GM23338 (cell line): ENCODE results near the gene L3MBTL4. TPM values are rescaled to one million over a fixed set of nuclear protein-coding genes. Genes with fewer than 3 reads are reported as not detected.

Source experiments
- ATAC-seq: fragments of 200-7000 bp; cut with Tn5 transposase; 3 replicates; pipeline ENCODE4 v1.9.1; 2020
- DNase-seq: peaks from one replicate; pipeline ENCODE4 v3.0.0-alpha.2; 2015; ENCODE audit warnings: low spot score
- H2AFZ ChIP-seq: fragments of 200-600 bp; sonication (generic); 2 replicates; pipeline ENCODE4 v1.8.0; 2016; ENCODE audit warnings: antibody characterized with exemption, mild to moderate bottlenecking, moderate library complexity
- H3F3A ChIP-seq: fragments of 200-600 bp; sonication (generic); replicated peaks from 2 replicates; pipeline ENCODE4 v1.8.0; 2017; ENCODE audit warnings: antibody characterized with exemption, mixed run types, low read depth
- H3K27ac ChIP-seq: fragments of 200-600 bp; sonication (generic); 2 replicates; pipeline ENCODE4 v1.6.1; 2016; ENCODE audit warnings: low read depth
- H3K27me3 ChIP-seq: fragments of 200-600 bp; sonication (generic); 2 replicates; pipeline ENCODE4 v1.8.0; 2016; ENCODE audit warnings: mild to moderate bottlenecking, mixed run types, moderate library complexity; ENCODE audit not compliant: insufficient read depth
- H3K36me3 ChIP-seq: fragments of 200-600 bp; sonication (generic); 2 replicates; pipeline ENCODE4 v1.8.0; 2016; ENCODE audit warnings: mild to moderate bottlenecking; ENCODE audit not compliant: insufficient read depth
- H3K4me1 ChIP-seq: fragments of 200-600 bp; sonication (generic); 2 replicates; pipeline ENCODE4 v1.8.0; 2016; ENCODE audit warnings: mild to moderate bottlenecking, moderate library complexity; ENCODE audit not compliant: insufficient read depth
- H3K4me2 ChIP-seq: fragments of 200-600 bp; sonication (generic); 2 replicates; pipeline ENCODE4 v1.7.1; 2017; ENCODE audit warnings: mixed run types
- H3K4me3 ChIP-seq: fragments of 200-600 bp; sonication (generic); 2 replicates; pipeline ENCODE4 v1.6.1; 2016; ENCODE audit warnings: mixed run types
- H3K79me2 ChIP-seq: fragments of 200-600 bp; sonication (generic); replicated peaks from 2 replicates; pipeline ENCODE4 v1.8.0; 2017; ENCODE audit warnings: mild to moderate bottlenecking; ENCODE audit not compliant: insufficient read depth
- H3K9me2 ChIP-seq: fragments of 200-600 bp; sonication (generic); 2 replicates; pipeline ENCODE4 v1.8.0; 2017; ENCODE audit not compliant: insufficient read depth
- H4K20me1 ChIP-seq: fragments of 200-600 bp; sonication (generic); replicated peaks from 2 replicates; pipeline ENCODE4 v1.8.0; 2017; ENCODE audit warnings: mild to moderate bottlenecking; ENCODE audit not compliant: insufficient read depth
- H3K27ac Mint-ChIP-seq: 2 replicates; pipeline ENCODE4 v1.8.0; 2020; ENCODE audit warnings: inconsistent platforms, mild to moderate bottlenecking, moderate library complexity, mixed read lengths
- H3K27me3 Mint-ChIP-seq: 3 replicates; pipeline ENCODE4 v1.8.0; 2022; ENCODE audit warnings: low read depth, mild to moderate bottlenecking, moderate library complexity, mixed read lengths, inconsistent platforms; ENCODE audit not compliant: insufficient read depth, poor library complexity
- H3K36me3 Mint-ChIP-seq: 3 replicates; pipeline ENCODE4 v1.8.0; 2021; ENCODE audit warnings: low read depth, mild to moderate bottlenecking, inconsistent platforms, moderate library complexity, mixed read lengths
- H3K4me1 Mint-ChIP-seq: 3 replicates; pipeline ENCODE4 v1.8.0; 2020; ENCODE audit warnings: mild to moderate bottlenecking, inconsistent platforms, mixed read lengths
- H3K4me3 Mint-ChIP-seq: 3 replicates; pipeline ENCODE4 v1.8.0; 2021; ENCODE audit warnings: moderate library complexity, mild to moderate bottlenecking, inconsistent platforms, mixed read lengths
- H3K9me3 Mint-ChIP-seq: 3 replicates; pipeline ENCODE4 v1.8.0; 2020; ENCODE audit warnings: moderate library complexity, mild to moderate bottlenecking, inconsistent platforms, mixed read lengths
- EZH2 ChIP-seq: fragments of 200-600 bp; sonication (generic); IDR thresholded peaks from one replicate; pipeline ENCODE4 v1.8.0; 2017; ENCODE audit warnings: antibody characterized with exemption, mild to moderate bottlenecking, low read depth; ENCODE audit not compliant: unreplicated experiment
- EZH2phosphoT487 ChIP-seq: fragments of 200-600 bp; sonication (generic); IDR thresholded peaks from one replicate; pipeline ENCODE4 v1.8.1; 2018; ENCODE audit warnings: antibody characterized with exemption; ENCODE audit not compliant: unreplicated experiment
- NANOG ChIP-seq: IDR thresholded peaks from 2 replicates; pipeline ENCODE4 v1.6.1; 2016; ENCODE audit warnings: antibody characterized with exemption, borderline replicate concordance
- POLR2AphosphoS5 ChIP-seq: IDR thresholded peaks from 2 replicates; pipeline ENCODE4 v1.6.1; 2016; ENCODE audit warnings: antibody characterized with exemption, low read depth
- STAT1 ChIP-seq: IDR thresholded peaks from one replicate; pipeline ENCODE4 v1.6.1; 2016; ENCODE audit warnings: antibody characterized with exemption; ENCODE audit not compliant: unreplicated experiment
- ZNF114 ChIP-seq: fragments of 250-450 bp; sonication (Bioruptor Pico); IDR thresholded peaks from 2 replicates; pipeline ENCODE4 v1.5.0; 2020; ENCODE audit warnings: mild to moderate bottlenecking, moderate library complexity
- polyA plus RNA-seq: library from polyadenylated mRNA; unstranded; fragments of >200 nt; fragmentation: Nextera tagmentation; extraction: Ambion mirVana; gene quantifications from 2 replicates; pipeline ENCODE4 v1.2.1, GENCODE V29; 2016
- total RNA-seq: library from RNA; depleted of rRNA; stranded (reverse); fragments of >200 nt; shearing (Covaris generic); gene quantifications from 2 replicates; pipeline ENCODE4 v1.2.3, GENCODE V29; 2014
- TF ChIP-seq, protein P1 (sequence below): fragments of 250-450 bp; sonication (Bioruptor Pico); IDR thresholded peaks from 2 replicates; pipeline ENCODE4 v1.5.0; 2020; ENCODE audit warnings: mild to moderate bottlenecking, moderate library complexity
- TF ChIP-seq, protein P2 (sequence below): IDR thresholded peaks from 2 replicates; pipeline ENCODE4 v1.6.1; 2016; ENCODE audit warnings: antibody characterized with exemption

L3MBTL4 gene
- total and polyA plus RNA-seq, 2 experiments from 2014 or later, result 0.48 to 2.8 TPM

DNA sequence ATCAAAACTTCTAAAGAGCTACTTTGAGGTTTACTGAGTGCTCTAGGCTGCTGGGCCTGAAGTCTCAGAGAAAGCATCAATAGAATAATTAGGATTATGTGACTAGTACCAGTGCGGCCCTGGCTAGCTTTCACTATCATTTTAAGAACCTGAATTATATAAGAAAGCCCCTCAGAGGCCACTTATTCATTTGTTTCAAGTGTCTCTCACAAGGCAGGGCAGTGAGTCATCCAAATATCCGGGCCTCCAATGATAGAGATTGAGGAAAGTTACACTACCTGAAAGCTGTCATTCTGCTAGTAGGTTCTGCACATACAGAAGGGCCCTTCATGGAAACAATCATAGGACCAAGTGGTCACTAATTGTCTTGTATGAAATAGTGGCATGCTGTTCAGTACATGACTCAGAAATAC is 193.1 kb downstream of the L3MBTL4 start (continued):
- TF ChIP-seq, protein P1, sequence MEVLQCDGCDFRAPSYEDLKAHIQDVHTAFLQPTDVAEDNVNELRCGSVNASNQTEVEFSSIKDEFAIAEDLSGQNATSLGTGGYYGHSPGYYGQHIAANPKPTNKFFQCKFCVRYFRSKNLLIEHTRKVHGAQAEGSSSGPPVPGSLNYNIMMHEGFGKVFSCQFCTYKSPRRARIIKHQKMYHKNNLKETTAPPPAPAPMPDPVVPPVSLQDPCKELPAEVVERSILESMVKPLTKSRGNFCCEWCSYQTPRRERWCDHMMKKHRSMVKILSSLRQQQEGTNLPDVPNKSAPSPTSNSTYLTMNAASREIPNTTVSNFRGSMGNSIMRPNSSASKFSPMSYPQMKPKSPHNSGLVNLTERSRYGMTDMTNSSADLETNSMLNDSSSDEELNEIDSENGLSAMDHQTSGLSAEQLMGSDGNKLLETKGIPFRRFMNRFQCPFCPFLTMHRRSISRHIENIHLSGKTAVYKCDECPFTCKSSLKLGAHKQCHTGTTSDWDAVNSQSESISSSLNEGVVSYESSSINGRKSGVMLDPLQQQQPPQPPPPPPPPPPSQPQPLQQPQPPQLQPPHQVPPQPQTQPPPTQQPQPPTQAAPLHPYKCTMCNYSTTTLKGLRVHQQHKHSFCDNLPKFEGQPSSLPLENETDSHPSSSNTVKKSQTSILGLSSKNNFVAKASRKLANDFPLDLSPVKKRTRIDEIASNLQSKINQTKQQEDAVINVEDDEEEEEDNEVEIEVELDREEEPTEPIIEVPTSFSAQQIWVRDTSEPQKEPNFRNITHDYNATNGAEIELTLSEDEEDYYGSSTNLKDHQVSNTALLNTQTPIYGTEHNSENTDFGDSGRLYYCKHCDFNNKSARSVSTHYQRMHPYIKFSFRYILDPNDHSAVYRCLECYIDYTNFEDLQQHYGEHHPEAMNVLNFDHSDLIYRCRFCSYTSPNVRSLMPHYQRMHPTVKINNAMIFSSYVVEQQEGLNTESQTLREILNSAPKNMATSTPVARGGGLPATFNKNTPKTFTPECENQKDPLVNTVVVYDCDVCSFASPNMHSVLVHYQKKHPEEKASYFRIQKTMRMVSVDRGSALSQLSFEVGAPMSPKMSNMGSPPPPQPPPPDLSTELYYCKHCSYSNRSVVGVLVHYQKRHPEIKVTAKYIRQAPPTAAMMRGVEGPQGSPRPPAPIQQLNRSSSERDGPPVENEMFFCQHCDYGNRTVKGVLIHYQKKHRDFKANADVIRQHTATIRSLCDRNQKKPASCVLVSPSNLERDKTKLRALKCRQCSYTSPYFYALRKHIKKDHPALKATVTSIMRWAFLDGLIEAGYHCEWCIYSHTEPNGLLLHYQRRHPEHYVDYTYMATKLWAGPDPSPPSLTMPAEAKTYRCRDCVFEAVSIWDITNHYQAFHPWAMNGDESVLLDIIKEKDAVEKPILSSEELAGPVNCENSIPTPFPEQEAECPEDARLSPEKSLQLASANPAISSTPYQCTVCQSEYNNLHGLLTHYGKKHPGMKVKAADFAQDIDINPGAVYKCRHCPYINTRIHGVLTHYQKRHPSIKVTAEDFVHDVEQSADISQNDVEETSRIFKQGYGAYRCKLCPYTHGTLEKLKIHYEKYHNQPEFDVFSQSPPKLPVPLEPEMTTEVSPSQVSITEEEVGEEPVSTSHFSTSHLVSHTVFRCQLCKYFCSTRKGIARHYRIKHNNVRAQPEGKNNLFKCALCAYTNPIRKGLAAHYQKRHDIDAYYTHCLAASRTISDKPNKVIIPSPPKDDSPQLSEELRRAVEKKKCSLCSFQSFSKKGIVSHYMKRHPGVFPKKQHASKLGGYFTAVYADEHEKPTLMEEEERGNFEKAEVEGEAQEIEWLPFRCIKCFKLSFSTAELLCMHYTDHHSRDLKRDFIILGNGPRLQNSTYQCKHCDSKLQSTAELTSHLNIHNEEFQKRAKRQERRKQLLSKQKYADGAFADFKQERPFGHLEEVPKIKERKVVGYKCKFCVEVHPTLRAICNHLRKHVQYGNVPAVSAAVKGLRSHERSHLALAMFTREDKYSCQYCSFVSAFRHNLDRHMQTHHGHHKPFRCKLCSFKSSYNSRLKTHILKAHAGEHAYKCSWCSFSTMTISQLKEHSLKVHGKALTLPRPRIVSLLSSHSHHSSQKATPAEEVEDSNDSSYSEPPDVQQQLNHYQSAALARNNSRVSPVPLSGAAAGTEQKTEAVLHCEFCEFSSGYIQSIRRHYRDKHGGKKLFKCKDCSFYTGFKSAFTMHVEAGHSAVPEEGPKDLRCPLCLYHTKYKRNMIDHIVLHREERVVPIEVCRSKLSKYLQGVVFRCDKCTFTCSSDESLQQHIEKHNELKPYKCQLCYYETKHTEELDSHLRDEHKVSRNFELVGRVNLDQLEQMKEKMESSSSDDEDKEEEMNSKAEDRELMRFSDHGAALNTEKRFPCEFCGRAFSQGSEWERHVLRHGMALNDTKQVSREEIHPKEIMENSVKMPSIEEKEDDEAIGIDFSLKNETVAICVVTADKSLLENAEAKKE (CRISPR knock-in tag), result no peak
- TF ChIP-seq POLR2AphosphoS5 (no peak), EZH2 (no peak), NANOG (no peak)

DNA sequence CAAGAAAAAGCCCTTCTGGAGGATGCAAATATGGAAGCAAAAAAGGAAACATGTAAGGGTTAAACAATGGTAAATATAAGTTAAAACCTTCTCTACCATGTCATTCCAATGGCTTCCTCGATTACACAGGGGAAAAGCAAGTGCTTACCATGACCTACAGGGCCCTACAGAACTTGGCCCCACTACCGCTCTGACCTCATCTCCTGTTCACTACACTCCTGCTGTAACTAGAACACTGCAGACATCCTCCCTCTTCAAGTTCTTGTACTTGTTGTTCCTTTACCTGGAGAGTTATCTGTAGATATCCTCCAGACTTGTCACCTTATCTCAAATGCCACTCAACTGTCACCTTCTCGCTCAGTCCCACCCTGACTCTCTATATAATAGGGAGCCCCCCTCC is 194.6 kb downstream of the L3MBTL4 start:
- Histone ChIP-seq H3K4me3 (no peak overlapping the region), H3K27ac (no peak overlapping the region), H4K20me1 (no peaks in the 10 kb centered on the region), H3F3A (no peaks in the 10 kb centered on the region), H2AFZ (no peak overlapping the region), H3K4me1 (peaks cover 4% of the 10 kb centered on the region; the same call in 1 of the 2 replicates), H3K4me2 (no peak overlapping the region), H3K79me2 (no peaks in the 10 kb centered on the region), H3K36me3 (no peaks in the 10 kb centered on the region), H3K27me3 (no peaks in the 10 kb centered on the region), H3K9me2 (no peaks in the 10 kb centered on the region)
- no peak overlapping the region for H3K27ac Mint-ChIP-seq
- ATAC-seq (no peak), DNase-seq (no peak)
- no peak overlapping the region for H3K4me3 Mint-ChIP-seq
- H3K27me3 Mint-ChIP-seq, result peaks cover 2% of the 10 kb centered on the region
- H3K4me1 Mint-ChIP-seq, result no peaks in the 10 kb centered on the region
- TF ChIP-seq EZH2 (no peak), STAT1 (no peak), EZH2phosphoT487 (no peak), ZNF114 (no peak)
- TF ChIP-seq, protein P2, sequence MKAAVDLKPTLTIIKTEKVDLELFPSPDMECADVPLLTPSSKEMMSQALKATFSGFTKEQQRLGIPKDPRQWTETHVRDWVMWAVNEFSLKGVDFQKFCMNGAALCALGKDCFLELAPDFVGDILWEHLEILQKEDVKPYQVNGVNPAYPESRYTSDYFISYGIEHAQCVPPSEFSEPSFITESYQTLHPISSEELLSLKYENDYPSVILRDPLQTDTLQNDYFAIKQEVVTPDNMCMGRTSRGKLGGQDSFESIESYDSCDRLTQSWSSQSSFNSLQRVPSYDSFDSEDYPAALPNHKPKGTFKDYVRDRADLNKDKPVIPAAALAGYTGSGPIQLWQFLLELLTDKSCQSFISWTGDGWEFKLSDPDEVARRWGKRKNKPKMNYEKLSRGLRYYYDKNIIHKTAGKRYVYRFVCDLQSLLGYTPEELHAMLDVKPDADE, result no peak
- H3K36me3 Mint-ChIP-seq, result no peaks in the 10 kb centered on the region
- no peaks in the 10 kb centered on the region for H3K9me3 Mint-ChIP-seq
